ENCODE results near the gene OVOL1. TPM values are rescaled to one million over a fixed set of nuclear protein-coding genes. Genes with fewer than 3 reads are reported as not detected.
"Not testable (repeated sequence)": the region's sequence is repeated elsewhere in the genome, so short reads cannot be mapped to it uniquely, and the experiment has no call there.

The OVOL1 gene
- total RNA-seq, 1 donor from 2014 or later: 0.16 TPM

DNA sequence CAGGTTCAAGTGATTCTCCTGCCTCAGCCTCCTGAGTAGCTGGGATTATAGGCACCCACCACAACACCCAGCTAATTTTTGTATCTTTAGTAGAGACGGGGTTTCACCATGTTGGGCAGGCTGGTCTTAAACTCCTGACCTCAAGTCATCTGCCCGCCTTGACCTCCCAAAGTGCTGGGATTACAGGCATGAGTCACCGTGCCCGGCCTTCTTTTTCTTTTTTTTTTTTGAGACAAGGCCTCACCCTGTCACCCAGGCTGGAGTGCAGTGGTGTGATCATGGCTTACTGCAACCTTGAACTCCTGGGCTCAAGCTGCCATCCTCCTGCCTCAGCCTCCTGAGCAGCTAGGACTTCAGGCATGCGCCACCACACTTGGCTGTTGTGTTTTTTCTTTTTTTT is 19.1 kb upstream of the OVOL1 start:
- H3K4me3 Mint-ChIP-seq (ENCODE audit: low read depth); DNase-seq (ENCODE audit: low spot score); H3K36me3 Mint-ChIP-seq (ENCODE audit: low read depth); H3K27ac Mint-ChIP-seq; H3K9me3 Mint-ChIP-seq; H3K4me1 Mint-ChIP-seq (ENCODE audit: low read depth); H3K27me3 Mint-ChIP-seq (ENCODE audit: low read depth): not testable (repeated sequence)
- intact Hi-C loops (cut with micrococcal nuclease): loop anchor here (10.0 kb wide), 1 partner anchor 47 kb away; no protein-coding TSS in a partner anchor

DNA sequence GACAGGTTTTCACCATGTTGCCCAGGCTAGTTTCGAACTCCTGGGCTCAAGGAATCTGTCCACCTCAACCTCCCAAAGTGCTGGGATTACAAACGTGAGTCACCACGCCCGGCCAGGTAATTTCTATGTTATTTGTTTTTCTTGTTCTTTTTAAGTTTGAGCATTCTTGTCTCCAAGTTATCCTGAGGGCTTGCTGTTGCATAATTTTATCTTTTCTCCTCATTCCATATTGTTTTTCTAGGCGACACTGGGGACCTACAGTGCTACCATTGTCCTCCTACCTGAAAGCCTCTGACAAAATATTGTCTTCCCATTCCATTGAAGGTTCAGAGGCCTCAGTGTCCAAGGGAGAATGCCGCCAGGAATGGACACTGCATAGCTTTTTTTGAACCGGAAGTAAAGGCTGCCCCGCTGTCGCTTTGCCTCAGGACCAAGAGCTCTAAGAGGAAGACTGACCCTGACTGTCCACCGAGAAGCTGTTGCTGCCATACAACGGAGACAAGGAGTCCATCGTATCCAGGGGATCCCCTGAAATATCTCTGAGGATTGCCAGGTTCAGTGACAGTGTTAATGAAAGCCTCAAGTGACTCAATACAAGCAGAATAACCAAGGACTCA is 15.8 kb upstream of the OVOL1 start:
- H3K27me3 Mint-ChIP-seq (ENCODE audit: low read depth): no peaks in the 10 kb centered on the region
- no peak overlapping the region for H3K27ac Mint-ChIP-seq
- no peak for DNase-seq (ENCODE audit: low spot score)
- H3K9me3 Mint-ChIP-seq: no peaks in the 10 kb centered on the region
- peaks cover 6% of the 10 kb centered on the region for H3K36me3 Mint-ChIP-seq (ENCODE audit: low read depth)
- intact Hi-C loops (cut with micrococcal nuclease): loop anchor here (5.0 kb wide), 1 partner anchor 59 kb away; the partner anchor contains the start of gene KAT5
- H3K4me1 Mint-ChIP-seq (ENCODE audit: low read depth): peaks cover 9% of the 10 kb centered on the region
- H3K4me3 Mint-ChIP-seq (ENCODE audit: low read depth): no peak overlapping the region

DNA sequence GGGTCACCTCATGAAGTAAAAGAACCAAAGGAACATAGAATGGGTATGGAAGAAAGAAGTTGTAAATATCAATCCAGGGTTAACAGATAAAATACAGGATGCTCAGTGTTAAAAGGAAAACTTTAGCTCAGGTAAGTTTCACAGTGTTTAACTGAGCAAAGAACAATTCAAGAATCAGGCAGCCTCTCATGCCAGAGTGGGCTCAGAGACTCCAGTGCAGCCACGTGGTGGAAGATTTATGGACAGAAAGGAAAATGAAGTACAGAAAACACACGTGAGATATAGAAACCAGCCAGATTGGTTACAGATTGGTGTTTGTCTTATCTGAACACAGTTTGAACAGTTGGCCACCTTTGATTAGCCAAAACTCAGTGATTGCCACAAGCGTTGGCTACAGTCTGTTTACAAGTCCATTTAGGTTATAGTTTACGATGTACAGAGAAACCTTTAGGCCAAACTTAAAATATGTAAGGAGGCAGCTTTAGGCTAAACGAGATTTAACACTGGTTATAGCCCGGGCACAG is 15.2 kb upstream of the OVOL1 start:
- Mint-ChIP-seq H3K27me3 (ENCODE audit: low read depth) (no peaks in the 10 kb centered on the region), H3K4me3 (ENCODE audit: low read depth) (no peak overlapping the region), H3K27ac (no peak overlapping the region), H3K4me1 (ENCODE audit: low read depth) (peaks cover 13% of the 10 kb centered on the region), H3K36me3 (ENCODE audit: low read depth) (peaks cover 12% of the 10 kb centered on the region), H3K9me3 (no peaks in the 10 kb centered on the region)
- DNase-seq (ENCODE audit: low spot score): no peak
- intact Hi-C loops (cut with micrococcal nuclease): loop anchor here (5.0 kb wide), 1 partner anchor 59 kb away; the partner anchor contains the start of gene KAT5

DNA sequence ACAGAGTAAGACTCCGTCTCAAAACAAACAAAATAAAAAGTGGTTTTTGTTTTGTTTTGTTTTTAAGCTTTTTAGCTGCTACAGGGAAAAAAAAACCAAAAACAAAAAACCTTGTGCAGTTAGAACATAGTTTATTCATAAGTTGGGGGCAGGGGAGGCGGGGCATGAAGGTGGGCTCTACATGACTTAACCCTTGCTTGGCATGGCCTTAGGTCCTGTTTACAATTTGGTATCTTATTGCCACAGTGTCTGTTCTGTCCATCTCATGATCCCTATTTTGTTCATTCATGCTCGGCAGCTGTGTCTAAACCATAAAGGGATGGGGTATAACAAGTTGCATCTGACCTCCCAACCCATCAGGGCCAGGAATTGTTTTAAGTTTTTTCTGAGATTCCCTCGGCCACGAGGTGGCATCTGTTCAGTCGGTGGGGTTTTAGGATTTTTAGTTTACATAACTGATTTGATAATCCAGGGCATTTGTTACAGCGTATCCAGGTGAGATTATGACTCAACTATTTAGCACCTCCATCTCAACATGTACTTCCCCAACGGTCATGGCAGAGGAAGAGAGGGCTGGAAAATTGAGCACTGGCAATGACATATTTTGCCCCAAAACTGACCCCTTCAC is 13.0 kb upstream of the OVOL1 start:
- H3K27ac Mint-ChIP-seq: no peak overlapping the region
- H3K9me3 Mint-ChIP-seq: no peaks in the 10 kb centered on the region
- peaks cover 26% of the 10 kb centered on the region for H3K36me3 Mint-ChIP-seq (ENCODE audit: low read depth)
- intact Hi-C loops (cut with micrococcal nuclease): loop anchor here (5.0 kb wide), 1 partner anchor 62 kb away; the partner anchor contains the start of gene KAT5
- no peak overlapping the region for H3K4me3 Mint-ChIP-seq (ENCODE audit: low read depth)
- no peaks in the 10 kb centered on the region for H3K27me3 Mint-ChIP-seq (ENCODE audit: low read depth)
- DNase-seq (ENCODE audit: low spot score): no peak
- H3K4me1 Mint-ChIP-seq (ENCODE audit: low read depth): peaks cover 19% of the 10 kb centered on the region

DNA sequence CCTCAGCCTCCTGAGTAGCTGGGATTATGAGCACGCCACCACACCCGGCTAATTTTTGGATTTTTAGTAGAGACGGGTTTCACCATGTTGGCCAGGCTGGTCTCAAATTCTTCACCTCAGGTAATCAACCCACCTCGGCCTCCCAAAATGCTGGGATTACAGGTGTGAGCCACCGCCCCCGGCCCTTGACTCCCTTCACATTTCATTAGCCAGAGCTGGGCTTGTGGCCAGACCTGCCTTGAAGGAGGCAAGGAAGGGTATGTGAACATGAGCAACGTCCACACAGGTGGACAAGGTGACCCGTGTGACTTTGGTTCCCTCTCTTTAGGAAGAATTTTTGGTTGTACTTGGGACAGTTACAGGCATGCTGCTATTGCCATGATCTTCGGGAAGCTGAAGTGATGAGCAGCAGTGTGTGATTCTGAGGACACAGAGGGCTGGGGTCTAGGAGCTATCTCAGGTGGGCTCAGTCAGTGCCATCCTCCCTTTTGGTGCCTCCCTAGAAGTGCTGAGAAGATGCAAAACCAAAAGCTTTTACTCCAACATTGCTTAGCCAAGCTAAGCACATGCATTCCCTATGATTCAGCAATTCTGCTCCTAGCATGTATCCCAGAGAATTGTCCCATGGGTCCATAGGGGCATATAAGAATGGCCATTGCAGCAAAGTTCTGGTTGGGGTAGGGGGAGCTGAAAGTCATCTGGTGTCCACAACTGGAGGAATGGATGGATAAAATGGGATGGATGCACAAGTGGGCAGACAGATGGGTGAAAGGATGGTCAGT is 12.1 kb upstream of the OVOL1 start:
- no peak overlapping the region for H3K4me3 Mint-ChIP-seq (ENCODE audit: low read depth)
- intact Hi-C loops (cut with micrococcal nuclease): loop anchor here (5.0 kb wide), 1 partner anchor 62 kb away; the partner anchor contains the start of gene KAT5
- H3K27ac Mint-ChIP-seq: no peak overlapping the region
- no peaks in the 10 kb centered on the region for H3K27me3 Mint-ChIP-seq (ENCODE audit: low read depth)
- DNase-seq (ENCODE audit: low spot score): no peak
- no peaks in the 10 kb centered on the region for H3K9me3 Mint-ChIP-seq
- H3K4me1 Mint-ChIP-seq (ENCODE audit: low read depth): peaks cover 16% of the 10 kb centered on the region
- peaks cover 28% of the 10 kb centered on the region for H3K36me3 Mint-ChIP-seq (ENCODE audit: low read depth)

DNA sequence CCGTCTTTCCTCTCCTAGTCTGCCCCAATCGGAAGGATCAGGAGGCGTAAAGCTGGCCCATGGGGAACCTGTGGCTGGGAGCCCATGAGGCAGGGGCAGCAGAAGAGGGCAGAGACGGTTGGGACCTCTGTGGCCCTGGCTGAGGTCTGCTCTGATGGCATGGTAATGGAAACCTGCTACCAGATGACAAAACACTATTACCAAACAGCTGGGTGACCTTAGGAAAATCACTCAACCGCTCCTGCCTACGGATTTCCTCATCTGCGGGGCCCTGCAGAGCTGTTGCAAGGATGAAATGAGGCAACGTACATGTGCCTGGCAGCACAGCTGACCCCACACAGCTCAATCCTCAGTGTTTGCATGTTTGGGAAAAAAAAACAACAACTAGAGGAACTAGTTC is 10.7 kb upstream of the OVOL1 start:
- DNase-seq (ENCODE audit: low spot score): no peak
- H3K9me3 Mint-ChIP-seq: no peaks in the 10 kb centered on the region
- peak overlapping the region; percentile 26 for H3K4me3 Mint-ChIP-seq (ENCODE audit: low read depth)
- H3K27ac Mint-ChIP-seq: peak overlapping the region; percentile 38
- no peaks in the 10 kb centered on the region for H3K27me3 Mint-ChIP-seq (ENCODE audit: low read depth)
- intact Hi-C loops (cut with micrococcal nuclease): no loop called here
- H3K4me1 Mint-ChIP-seq (ENCODE audit: low read depth): peaks cover 16% of the 10 kb centered on the region
- H3K36me3 Mint-ChIP-seq (ENCODE audit: low read depth): peaks cover 29% of the 10 kb centered on the region

DNA sequence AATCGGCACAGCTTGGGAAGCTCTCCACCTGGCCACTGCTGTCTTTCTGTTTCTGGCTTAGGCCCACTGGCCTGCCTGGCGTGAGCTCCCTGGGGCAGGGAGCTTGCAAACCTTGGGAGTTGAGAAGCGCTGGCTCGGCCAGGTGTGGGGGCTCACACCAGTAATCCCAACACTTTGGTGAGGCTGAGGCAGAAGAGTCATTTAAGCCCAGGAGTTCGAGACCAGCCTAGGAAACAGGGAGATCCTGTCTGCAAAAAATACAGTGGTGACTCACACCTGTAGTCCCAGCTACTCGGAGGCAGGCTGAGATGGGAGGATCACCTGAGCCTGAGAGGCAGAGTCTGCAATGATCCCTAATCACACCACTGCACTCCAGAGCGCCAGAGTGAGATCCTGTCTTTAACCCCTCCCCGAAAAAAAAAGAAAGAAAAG is 10.1 kb upstream of the OVOL1 start:
- peaks cover 29% of the 10 kb centered on the region for H3K36me3 Mint-ChIP-seq (ENCODE audit: low read depth)
- peaks cover 16% of the 10 kb centered on the region for H3K4me1 Mint-ChIP-seq (ENCODE audit: low read depth)
- no peaks in the 10 kb centered on the region for H3K27me3 Mint-ChIP-seq (ENCODE audit: low read depth)
- no peak overlapping the region for H3K4me3 Mint-ChIP-seq (ENCODE audit: low read depth)
- H3K27ac Mint-ChIP-seq: no peak overlapping the region
- no peak for DNase-seq (ENCODE audit: low spot score)
- intact Hi-C loops (cut with micrococcal nuclease): no loop called here
- no peaks in the 10 kb centered on the region for H3K9me3 Mint-ChIP-seq

DNA sequence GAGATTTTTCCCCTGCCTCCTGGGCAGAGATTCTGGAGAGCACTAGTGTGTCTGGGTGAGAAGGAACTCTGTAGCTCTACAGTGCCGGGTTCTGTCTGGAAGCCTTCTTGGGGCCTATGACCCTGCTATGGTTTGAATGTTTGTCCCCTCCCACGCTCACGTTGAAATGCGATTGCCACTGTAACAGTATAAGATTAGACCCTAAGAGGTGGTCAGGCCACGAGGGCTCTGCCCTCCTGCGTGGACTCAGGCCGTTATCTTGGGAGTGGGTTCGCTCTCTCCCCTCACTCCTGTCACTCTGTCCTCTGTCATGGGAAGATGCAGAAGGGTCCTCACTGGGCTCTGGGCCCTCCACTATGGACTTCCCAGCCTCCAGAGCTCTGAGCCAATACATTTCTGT is 9.6 kb upstream of the OVOL1 start:
- Mint-ChIP-seq H3K4me3 (ENCODE audit: low read depth) (peak overlapping the region; percentile 26), H3K9me3 (no peaks in the 10 kb centered on the region), H3K27ac (no peak overlapping the region), H3K36me3 (ENCODE audit: low read depth) (peaks cover 29% of the 10 kb centered on the region), H3K4me1 (ENCODE audit: low read depth) (peaks cover 16% of the 10 kb centered on the region), H3K27me3 (ENCODE audit: low read depth) (no peaks in the 10 kb centered on the region)
- intact Hi-C loops (cut with micrococcal nuclease): no loop called here
- DNase-seq (ENCODE audit: low spot score): no peak

DNA sequence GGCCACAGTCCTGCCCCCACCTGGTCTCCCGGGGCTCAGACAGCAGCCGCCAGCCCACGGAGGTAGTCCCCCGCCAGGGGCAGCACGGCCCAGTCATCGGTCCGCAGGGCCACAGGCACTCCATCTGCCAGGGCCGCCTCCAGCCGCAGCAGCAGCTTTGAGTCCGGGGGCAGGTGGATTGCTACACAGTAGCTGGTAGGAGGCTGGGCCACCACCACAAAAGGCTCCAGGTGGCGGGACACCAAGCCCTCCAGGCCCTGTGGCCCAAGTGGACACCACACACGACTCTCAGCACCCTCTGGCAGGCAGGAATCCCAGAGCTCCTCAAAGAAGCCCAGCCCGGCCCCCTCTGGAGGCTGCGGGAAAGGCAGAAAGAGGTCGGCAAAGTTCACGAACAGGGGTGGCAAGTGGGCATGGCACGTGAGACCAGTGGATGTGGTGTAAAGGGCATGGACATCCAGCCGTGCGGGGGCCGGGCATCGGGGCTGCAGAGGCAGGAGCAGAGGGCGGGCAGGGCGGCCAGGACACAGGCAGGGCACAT is 9.0 kb upstream of the OVOL1 start:
- Mint-ChIP-seq H3K4me3 (ENCODE audit: low read depth) (no peak overlapping the region), H3K4me1 (ENCODE audit: low read depth) (peaks cover 18% of the 10 kb centered on the region), H3K27ac (no peak overlapping the region), H3K9me3 (no peaks in the 10 kb centered on the region), H3K27me3 (ENCODE audit: low read depth) (no peaks in the 10 kb centered on the region), H3K36me3 (ENCODE audit: low read depth) (peaks cover 29% of the 10 kb centered on the region)
- intact Hi-C loops (cut with micrococcal nuclease): no loop called here
- DNase-seq (ENCODE audit: low spot score): no peak

DNA sequence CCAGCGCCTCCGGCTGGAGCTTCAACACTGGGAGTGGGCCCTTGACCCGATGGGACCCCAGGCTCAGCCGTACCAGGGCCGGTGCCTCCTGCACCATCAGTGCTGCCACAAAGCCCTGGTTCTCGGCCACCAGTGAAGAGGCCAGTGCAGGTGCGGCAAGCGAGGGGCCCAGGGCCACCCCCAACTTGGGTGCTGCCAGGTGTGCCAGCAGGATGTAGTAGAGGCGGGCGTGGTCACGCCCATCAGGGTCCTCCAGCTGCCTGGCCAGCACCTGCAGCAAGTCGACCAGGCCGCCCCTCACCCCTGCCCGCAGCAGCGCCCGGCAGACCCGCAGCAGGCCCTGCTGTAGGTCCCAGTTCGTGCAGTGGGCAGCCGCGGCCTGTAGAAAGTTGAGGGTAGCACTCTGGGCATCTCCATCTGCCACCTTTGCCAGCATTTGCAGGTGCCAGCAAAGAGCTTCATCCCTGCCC is 8.4 kb upstream of the OVOL1 start:
- Mint-ChIP-seq H3K27me3 (ENCODE audit: low read depth) (peaks cover 2% of the 10 kb centered on the region), H3K4me1 (ENCODE audit: low read depth) (peaks cover 22% of the 10 kb centered on the region), H3K36me3 (ENCODE audit: low read depth) (peaks cover 29% of the 10 kb centered on the region), H3K9me3 (no peaks in the 10 kb centered on the region), H3K27ac (no peak overlapping the region), H3K4me3 (ENCODE audit: low read depth) (peak overlapping the region; percentile 68)
- DNase-seq (ENCODE audit: low spot score): no peak
- intact Hi-C loops (cut with micrococcal nuclease): no loop called here

DNA sequence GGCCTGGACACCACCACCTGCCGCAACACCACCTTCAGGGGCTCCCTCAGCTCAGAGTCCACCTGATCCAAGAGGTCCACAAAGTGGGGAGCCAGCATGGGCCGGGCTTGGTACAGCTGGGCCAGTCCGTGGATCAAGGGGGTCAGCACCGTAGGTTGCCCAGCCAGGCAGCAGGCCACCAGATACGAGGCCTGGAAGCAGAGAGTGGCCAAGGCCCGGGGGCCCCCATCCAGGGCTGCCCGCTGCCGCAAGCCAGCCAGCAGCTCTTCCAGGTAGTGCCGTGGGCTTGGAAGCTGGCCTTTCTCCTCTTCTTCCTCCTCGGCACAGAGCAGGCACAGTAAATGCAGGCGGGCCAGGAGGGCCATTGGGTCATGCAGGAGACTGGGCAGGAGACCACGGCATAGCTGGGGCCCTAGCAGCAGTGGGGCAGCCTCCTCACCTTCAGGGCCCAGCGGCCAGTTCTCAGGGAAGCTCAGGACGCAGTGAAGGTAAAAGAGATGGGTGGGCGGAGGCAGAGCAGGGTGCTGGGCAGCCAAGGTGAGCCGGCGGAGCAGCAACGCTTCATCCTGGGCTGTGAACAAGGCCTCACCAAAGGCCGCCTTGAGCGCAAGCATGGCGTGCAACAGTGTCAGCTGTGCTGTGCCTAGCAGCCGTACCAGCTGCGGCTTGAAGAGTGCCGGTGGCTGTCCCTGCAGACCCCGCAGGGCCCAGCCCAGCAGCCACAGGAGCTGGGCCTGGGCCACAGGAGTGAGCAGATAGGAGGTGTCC is 7.8 kb upstream of the OVOL1 start:
- Mint-ChIP-seq H3K36me3 (ENCODE audit: low read depth) (peaks cover 29% of the 10 kb centered on the region), H3K4me3 (ENCODE audit: low read depth) (peak overlapping the region; percentile 89), H3K27me3 (ENCODE audit: low read depth) (peaks cover 2% of the 10 kb centered on the region), H3K4me1 (ENCODE audit: low read depth) (peaks cover 22% of the 10 kb centered on the region), H3K9me3 (no peaks in the 10 kb centered on the region), H3K27ac (no peak overlapping the region)
- intact Hi-C loops (cut with micrococcal nuclease): no loop called here
- no peak for DNase-seq (ENCODE audit: low spot score)

DNA sequence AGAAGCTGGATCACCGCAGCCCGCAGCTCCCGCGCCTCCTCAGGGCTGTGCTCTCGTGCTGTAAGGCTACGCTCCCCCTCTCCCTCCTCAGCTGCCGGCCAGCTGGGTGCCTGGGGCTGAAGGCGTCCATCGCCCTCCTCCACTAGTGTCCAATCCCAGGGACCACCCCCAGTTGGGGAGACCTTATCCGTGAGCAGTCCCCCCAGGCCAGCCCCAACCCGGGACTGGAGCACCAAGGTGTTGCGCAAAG is 7.3 kb upstream of the OVOL1 start:
- intact Hi-C loops (cut with micrococcal nuclease): no loop called here
- Mint-ChIP-seq H3K36me3 (ENCODE audit: low read depth) (peaks cover 29% of the 10 kb centered on the region), H3K27me3 (ENCODE audit: low read depth) (peaks cover 5% of the 10 kb centered on the region), H3K27ac (no peak overlapping the region), H3K4me3 (ENCODE audit: low read depth) (peak overlapping the region; percentile 89), H3K9me3 (no peaks in the 10 kb centered on the region), H3K4me1 (ENCODE audit: low read depth) (peaks cover 24% of the 10 kb centered on the region)
- DNase-seq (ENCODE audit: low spot score): no peak
